Measurements from ENCODE around the gene VARS2.
"Not testable (repeated sequence)": the region's sequence is repeated elsewhere in the genome, so short reads cannot be mapped to it uniquely, and the experiment has no call there.

The VARS2 gene

GRCh38 chr6:30902709-30903108 is 11.3 kb upstream of the VARS2 start:
- TF ChIP-seq CTCF (IDR thresholded peaks at IDR 0.05; ENCODE audit: insufficient read depth, low read length, missing control alignments) = no peak
- no peak overlapping the region for H3K4me3 ChIP-seq (ENCODE audit: low read depth, low read length)
- no peak for DNase-seq (ENCODE audit: low read depth, low spot score)
- ChIA-PET POLR2A (no interaction called here), CTCF (interaction anchor here (6.6 to 24.2 kb wide), 2 partner anchors 12 to 173 kb away, joined by 47 to 1346 read pairs; partner anchors contain the start of gene VARS2)

- H3K4me3 ChIP-seq (ENCODE audit: low read depth, low read length) = no peak overlapping the region
- POLR2A ChIA-PET = no interaction called here
- TF ChIP-seq CTCF (IDR thresholded peaks at IDR 0.05; ENCODE audit: insufficient read depth, low read length, missing control alignments) = no peak
- DNase-seq (ENCODE audit: low read depth, low spot score) = no peak
- CTCF ChIA-PET = interaction anchor here (6.6 to 24.2 kb wide), 2 partner anchors 12 to 172 kb away, joined by 47 to 1346 read pairs; partner anchors contain the start of gene VARS2
These were observed 10.8 kb upstream of the VARS2 start for GRCh38 chr6:30903236-30903635.

GRCh38 chr6:30907290-30907757 is 6.7 kb upstream of the VARS2 start:
- not testable (repeated sequence) for DNase-seq (ENCODE audit: low read depth, low spot score)
- CTCF ChIA-PET = interaction anchor here (0.6 to 24.2 kb wide), 8 partner anchors 8 to 168 kb away, joined by 4 to 1346 read pairs (median 7); partner anchors contain the start of gene VARS2

GRCh38 chr6:30907758-30908591 is 6.1 kb upstream of the VARS2 start, which contains the start of gene GTF2H4:
GTF2H4 (plus strand) TSS chr6:30908207.
- ChIA-PET POLR2A (interaction anchor here (0.6 kb wide), 1 partner anchor 85 kb away, joined by 3 read pairs; no protein-coding TSS in a partner anchor), CTCF (interaction anchor here (1.0 to 24.2 kb wide), 5 partner anchors 9 to 168 kb away, joined by 4 to 1346 read pairs (median 4); no protein-coding TSS in a partner anchor)
- peak; percentile 86 for DNase-seq (ENCODE audit: low read depth, low spot score)
- TF ChIP-seq CTCF (IDR thresholded peaks at IDR 0.05; ENCODE audit: insufficient read depth, low read length, missing control alignments) = no peak
- peak within 1 kb of the TSS; percentile 89 for H3K4me3 ChIP-seq (ENCODE audit: low read depth, low read length)

More at GRCh38 chr6:30907290-30907757, 6.7 kb upstream of the VARS2 start:
- POLR2A ChIA-PET = interaction anchor here (0.6 kb wide), 1 partner anchor 85 kb away, joined by 3 read pairs; no protein-coding TSS in a partner anchor
- H3K4me3 ChIP-seq (ENCODE audit: low read depth, low read length) = peak overlapping the region; percentile 89

- ChIA-PET POLR2A (no interaction called here), CTCF (interaction anchor here (1.2 to 24.2 kb wide), 4 partner anchors 8 to 167 kb away, joined by 4 to 1346 read pairs (median 131); no protein-coding TSS in a partner anchor)
- no peak for DNase-seq (ENCODE audit: low read depth, low spot score)
- peak overlapping the region; percentile 89 for H3K4me3 ChIP-seq (ENCODE audit: low read depth, low read length)
- no peak for TF ChIP-seq CTCF (IDR thresholded peaks at IDR 0.05; ENCODE audit: insufficient read depth, low read length, missing control alignments)
These were observed 5.3 kb upstream of the VARS2 start for GRCh38 chr6:30908700-30909099.

GRCh38 chr6:30910473-30910872 is 3.6 kb upstream of the VARS2 start:
- POLR2A ChIA-PET; H3K4me3 ChIP-seq (ENCODE audit: low read depth, low read length); DNase-seq (ENCODE audit: low read depth, low spot score): not testable (repeated sequence)
- CTCF ChIA-PET = interaction anchor here (1.5 to 24.2 kb wide), 3 partner anchors 79 to 165 kb away, joined by 7 to 1346 read pairs (median 258); no protein-coding TSS in a partner anchor

All from AG04449 (cell line).